ENCODE measurements around the gene SHANK3.

DNA sequence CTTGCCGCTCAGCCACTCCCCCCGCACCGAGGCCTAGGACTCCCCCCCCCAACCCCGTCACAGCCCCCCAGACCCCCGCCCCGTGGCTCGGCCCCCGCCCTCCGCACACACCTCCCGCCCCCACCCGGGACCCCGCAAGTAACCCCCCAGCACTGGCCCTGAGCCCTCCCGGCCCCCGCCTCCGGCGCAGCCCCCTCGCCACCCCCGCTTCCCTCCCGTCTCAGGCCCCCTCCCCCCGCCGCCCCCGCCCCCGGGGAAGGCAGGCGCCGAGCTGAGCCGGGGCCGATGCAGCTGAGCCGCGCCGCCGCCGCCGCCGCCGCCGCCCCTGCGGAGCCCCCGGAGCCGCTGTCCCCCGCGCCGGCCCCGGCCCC is 1.5 kb downstream of the SHANK3 start:
- no peak for TF ChIP-seq ZNF660 (tag by site-specific recombination; IDR thresholded peaks at IDR 0.05)
- TF ChIP-seq, protein P1, sequence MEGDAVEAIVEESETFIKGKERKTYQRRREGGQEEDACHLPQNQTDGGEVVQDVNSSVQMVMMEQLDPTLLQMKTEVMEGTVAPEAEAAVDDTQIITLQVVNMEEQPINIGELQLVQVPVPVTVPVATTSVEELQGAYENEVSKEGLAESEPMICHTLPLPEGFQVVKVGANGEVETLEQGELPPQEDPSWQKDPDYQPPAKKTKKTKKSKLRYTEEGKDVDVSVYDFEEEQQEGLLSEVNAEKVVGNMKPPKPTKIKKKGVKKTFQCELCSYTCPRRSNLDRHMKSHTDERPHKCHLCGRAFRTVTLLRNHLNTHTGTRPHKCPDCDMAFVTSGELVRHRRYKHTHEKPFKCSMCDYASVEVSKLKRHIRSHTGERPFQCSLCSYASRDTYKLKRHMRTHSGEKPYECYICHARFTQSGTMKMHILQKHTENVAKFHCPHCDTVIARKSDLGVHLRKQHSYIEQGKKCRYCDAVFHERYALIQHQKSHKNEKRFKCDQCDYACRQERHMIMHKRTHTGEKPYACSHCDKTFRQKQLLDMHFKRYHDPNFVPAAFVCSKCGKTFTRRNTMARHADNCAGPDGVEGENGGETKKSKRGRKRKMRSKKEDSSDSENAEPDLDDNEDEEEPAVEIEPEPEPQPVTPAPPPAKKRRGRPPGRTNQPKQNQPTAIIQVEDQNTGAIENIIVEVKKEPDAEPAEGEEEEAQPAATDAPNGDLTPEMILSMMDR (tag by site-specific recombination; IDR thresholded peaks at IDR 0.05): no peak
- TF ChIP-seq, protein P2, sequence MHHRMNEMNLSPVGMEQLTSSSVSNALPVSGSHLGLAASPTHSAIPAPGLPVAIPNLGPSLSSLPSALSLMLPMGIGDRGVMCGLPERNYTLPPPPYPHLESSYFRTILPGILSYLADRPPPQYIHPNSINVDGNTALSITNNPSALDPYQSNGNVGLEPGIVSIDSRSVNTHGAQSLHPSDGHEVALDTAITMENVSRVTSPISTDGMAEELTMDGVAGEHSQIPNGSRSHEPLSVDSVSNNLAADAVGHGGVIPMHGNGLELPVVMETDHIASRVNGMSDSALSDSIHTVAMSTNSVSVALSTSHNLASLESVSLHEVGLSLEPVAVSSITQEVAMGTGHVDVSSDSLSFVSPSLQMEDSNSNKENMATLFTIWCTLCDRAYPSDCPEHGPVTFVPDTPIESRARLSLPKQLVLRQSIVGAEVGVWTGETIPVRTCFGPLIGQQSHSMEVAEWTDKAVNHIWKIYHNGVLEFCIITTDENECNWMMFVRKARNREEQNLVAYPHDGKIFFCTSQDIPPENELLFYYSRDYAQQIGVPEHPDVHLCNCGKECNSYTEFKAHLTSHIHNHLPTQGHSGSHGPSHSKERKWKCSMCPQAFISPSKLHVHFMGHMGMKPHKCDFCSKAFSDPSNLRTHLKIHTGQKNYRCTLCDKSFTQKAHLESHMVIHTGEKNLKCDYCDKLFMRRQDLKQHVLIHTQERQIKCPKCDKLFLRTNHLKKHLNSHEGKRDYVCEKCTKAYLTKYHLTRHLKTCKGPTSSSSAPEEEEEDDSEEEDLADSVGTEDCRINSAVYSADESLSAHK (tag by site-specific recombination; IDR thresholded peaks at IDR 0.05): no peak
